SU-DHL-6 (cell line): ENCODE results near the gene ZRANB2.

Source experiments
- EZH2phosphoT487 ChIP-seq: fragments of 200-600 bp; sonication (generic), shearing (Covaris generic); conservative IDR thresholded peaks from 2 replicates; pipeline ENCODE4 v1.6.1; 2018; ENCODE audit warnings: mild to moderate bottlenecking, antibody characterized with exemption, low read length, moderate library complexity, mixed read lengths
- TF ChIP-seq, protein P1 (sequence below): fragments of 200-600 bp; sonication (generic); IDR thresholded peaks from one replicate; pipeline ENCODE4 v1.5.1; 2017; ENCODE audit warnings: antibody characterized with exemption, mild to moderate bottlenecking, low read length, moderate library complexity; ENCODE audit not compliant: insufficient read depth, poor library complexity, severe bottlenecking

DNA sequence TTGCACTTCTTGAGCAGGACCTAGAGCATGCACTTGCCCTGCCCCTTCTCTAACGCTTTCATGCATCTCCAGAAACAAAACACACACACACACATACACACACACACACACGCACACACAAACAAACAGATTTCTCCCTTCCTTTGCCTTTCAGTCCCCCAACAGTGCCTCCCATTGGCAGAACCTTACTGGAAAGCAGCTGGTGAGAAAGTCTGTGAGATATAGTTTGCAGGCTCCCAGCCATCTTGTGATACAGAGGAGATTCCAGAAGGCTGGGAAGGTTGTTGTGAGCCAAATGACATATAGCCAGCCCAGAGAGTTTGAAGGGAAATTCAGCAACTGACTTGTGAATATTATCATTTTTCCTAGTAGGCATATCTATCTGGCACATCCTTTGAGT lies 35.9 kb upstream of the ZRANB2 start:
- TF ChIP-seq, protein P1, sequence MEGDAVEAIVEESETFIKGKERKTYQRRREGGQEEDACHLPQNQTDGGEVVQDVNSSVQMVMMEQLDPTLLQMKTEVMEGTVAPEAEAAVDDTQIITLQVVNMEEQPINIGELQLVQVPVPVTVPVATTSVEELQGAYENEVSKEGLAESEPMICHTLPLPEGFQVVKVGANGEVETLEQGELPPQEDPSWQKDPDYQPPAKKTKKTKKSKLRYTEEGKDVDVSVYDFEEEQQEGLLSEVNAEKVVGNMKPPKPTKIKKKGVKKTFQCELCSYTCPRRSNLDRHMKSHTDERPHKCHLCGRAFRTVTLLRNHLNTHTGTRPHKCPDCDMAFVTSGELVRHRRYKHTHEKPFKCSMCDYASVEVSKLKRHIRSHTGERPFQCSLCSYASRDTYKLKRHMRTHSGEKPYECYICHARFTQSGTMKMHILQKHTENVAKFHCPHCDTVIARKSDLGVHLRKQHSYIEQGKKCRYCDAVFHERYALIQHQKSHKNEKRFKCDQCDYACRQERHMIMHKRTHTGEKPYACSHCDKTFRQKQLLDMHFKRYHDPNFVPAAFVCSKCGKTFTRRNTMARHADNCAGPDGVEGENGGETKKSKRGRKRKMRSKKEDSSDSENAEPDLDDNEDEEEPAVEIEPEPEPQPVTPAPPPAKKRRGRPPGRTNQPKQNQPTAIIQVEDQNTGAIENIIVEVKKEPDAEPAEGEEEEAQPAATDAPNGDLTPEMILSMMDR = no peak
- no peak for TF ChIP-seq EZH2phosphoT487
